Measurements from ENCODE around the gene PDCD2L. TPM values are rescaled to one million over a fixed set of nuclear protein-coding genes. Genes with fewer than 3 reads are reported as not detected.
"Not testable (repeated sequence)": the region's sequence is repeated elsewhere in the genome, so short reads cannot be mapped to it uniquely, and the experiment has no call there.

The PDCD2L gene
- total RNA-seq, 1 donor from 2014 or later = 50.8 TPM

DNA sequence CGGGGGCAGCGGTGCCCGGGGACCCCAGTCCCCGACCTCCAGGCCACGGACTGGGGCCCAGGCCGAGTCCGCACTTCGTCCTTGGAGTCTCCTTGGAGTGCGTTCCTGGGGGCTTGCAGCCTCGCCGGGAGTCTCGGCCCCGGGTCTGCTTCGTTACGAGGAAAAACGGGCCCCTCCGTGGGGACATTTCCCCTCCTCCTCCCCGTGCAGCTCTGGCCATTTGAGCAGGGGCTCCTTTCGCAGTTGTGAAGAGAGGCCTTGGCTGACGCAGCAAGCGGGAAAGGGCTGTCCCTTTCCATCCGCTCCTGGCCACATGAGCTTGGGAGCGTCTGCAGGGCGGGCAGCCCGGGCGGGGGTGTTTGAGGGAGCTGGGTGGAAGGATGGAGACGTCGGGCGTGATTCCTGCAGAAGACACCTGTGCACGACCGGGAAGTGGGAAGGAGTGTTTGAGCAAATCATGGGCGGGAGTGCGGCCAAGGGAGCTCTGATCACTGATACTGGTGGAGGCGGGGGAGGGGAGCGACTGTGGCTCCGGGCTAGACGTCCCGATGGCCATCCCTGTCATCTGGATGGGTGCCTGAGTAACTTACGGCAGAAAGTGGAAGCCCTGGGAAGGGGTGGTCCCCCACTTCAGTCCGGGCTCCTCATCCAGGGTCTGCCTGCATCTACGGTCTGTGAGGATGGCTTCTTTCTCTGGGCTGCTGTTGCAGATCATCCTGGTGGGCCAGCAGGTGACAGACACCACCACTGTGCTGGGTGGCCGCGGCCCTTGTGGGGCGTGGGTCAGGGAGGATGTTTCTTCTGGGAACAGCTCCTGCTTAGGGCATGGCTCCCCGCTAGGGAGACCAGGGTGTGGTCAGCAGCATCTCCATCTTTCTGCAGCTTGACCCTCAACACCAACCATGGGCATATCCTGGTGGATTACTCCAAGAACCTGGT is 38.5 kb upstream of the PDCD2L start:
- Mint-ChIP-seq H3K36me3 (ENCODE audit: low read depth) (peaks cover 51% of the 10 kb centered on the region), H3K9me3 (no peaks in the 10 kb centered on the region), H3K27me3 (no peaks in the 10 kb centered on the region), H3K4me1 (peaks cover 58% of the 10 kb centered on the region), H3K27ac (peak overlapping the region; percentile 96), H3K4me3 (peak overlapping the region; percentile 100)
- intact Hi-C loops (cut with micrococcal nuclease) = loop anchor here (2.0 kb wide), 1 partner anchor 63 kb away; the partner anchor contains the start of gene UBA2
- DNase-seq = peak; percentile 72

DNA sequence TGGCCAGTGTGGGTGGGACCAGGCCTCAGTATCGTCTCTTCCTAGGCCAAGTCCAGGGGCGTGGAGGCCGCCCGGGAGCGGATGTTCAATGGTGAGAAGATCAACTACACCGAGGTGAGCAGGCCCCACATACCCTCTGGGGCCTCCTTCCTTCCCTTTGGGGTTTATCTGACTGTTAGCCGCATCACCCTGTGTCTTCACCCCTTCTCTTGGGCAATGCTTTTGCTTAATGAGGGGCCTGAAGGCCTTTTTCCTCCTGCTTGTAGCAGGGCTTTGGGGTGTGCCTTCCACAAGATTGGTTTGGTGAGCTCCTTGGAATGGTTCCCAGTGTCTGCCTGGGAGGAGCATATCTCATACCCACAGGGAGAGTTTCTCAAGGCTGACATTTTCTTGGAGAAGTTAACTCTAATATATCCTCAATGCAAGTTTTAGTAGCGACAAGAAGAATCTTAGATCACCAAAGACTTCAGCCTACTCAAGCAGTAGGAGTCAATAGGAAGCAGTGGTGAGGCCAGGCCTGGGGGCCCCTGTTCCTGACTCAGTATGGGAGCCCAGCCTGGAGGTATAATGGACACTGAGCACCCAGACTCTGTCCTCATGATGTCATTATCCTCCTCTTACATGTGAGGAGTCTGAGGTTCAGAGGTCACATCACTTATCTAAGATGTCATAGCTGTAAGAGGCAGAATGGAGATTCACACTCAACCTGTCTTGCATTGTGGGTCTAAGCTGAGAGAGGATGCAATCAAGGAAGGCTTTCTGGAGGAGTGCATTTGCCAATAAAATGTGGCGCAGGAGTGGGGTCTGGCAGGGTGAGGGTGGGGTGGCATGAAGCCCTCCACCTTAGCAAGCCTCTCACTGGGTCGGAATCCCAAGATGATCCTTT is 37.2 kb upstream of the PDCD2L start:
- H3K27me3 Mint-ChIP-seq = no peaks in the 10 kb centered on the region
- peaks cover 64% of the 10 kb centered on the region for H3K4me1 Mint-ChIP-seq
- H3K36me3 Mint-ChIP-seq (ENCODE audit: low read depth) = peaks cover 62% of the 10 kb centered on the region
- H3K4me3 Mint-ChIP-seq = peak overlapping the region; percentile 100
- DNase-seq = no peak
- intact Hi-C loops (cut with micrococcal nuclease) = no loop called here
- no peaks in the 10 kb centered on the region for H3K9me3 Mint-ChIP-seq
- peak overlapping the region; percentile 96 for H3K27ac Mint-ChIP-seq

DNA sequence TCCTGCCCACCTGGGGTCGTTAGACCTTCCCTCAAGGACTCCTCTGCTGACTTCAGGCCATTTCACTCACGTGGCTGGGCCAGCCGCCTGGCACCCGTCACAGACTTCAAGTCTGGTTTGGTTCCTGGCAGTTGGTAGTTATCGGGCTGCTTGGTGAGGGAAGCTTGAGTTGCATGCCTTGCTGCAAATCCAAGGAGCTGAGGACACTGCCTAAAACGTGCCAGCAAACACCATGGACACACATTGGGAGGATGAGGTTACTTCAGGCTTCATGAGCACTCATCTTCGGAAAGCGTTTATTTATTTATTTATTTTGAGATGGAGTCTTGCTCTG is 36.6 kb upstream of the PDCD2L start:
- no peak for DNase-seq
- H3K27ac Mint-ChIP-seq = peak overlapping the region; percentile 62
- peaks cover 59% of the 10 kb centered on the region for H3K4me1 Mint-ChIP-seq
- H3K4me3 Mint-ChIP-seq = peak overlapping the region; percentile 100
- no peaks in the 10 kb centered on the region for H3K27me3 Mint-ChIP-seq
- H3K9me3 Mint-ChIP-seq = no peaks in the 10 kb centered on the region
- intact Hi-C loops (cut with micrococcal nuclease) = no loop called here
- H3K36me3 Mint-ChIP-seq (ENCODE audit: low read depth) = peaks cover 67% of the 10 kb centered on the region

- Mint-ChIP-seq H3K36me3 (ENCODE audit: low read depth) (peaks cover 67% of the 10 kb centered on the region), H3K4me3 (peak overlapping the region; percentile 100), H3K9me3 (no peaks in the 10 kb centered on the region), H3K27ac (peak overlapping the region; percentile 59), H3K27me3 (no peaks in the 10 kb centered on the region), H3K4me1 (peaks cover 51% of the 10 kb centered on the region)
- intact Hi-C loops (cut with micrococcal nuclease) = no loop called here
- DNase-seq = no peak
These were observed 35.9 kb upstream of the PDCD2L start for GRCh38 chr19:34368338-34368737.

GRCh38 chr19:34369166-34369565 is 35.0 kb upstream of the PDCD2L start:
- H3K9me3 Mint-ChIP-seq; intact Hi-C loops (cut with micrococcal nuclease); DNase-seq; H3K27ac Mint-ChIP-seq; H3K27me3 Mint-ChIP-seq: not testable (repeated sequence)
- Mint-ChIP-seq H3K4me1 (peaks cover 54% of the 10 kb centered on the region), H3K4me3 (peak overlapping the region; percentile 35), H3K36me3 (ENCODE audit: low read depth) (peaks cover 71% of the 10 kb centered on the region)

- H3K27ac Mint-ChIP-seq = peak overlapping the region; percentile 7
- peaks cover 52% of the 10 kb centered on the region for H3K4me1 Mint-ChIP-seq
- peaks cover 76% of the 10 kb centered on the region for H3K36me3 Mint-ChIP-seq (ENCODE audit: low read depth)
- no peak for DNase-seq
- intact Hi-C loops (cut with micrococcal nuclease) = no loop called here
- no peaks in the 10 kb centered on the region for H3K9me3 Mint-ChIP-seq
- H3K4me3 Mint-ChIP-seq = peak overlapping the region; percentile 10
- H3K27me3 Mint-ChIP-seq = no peaks in the 10 kb centered on the region
These were observed 34.1 kb upstream of the PDCD2L start for GRCh38 chr19:34370117-34370516.

DNA sequence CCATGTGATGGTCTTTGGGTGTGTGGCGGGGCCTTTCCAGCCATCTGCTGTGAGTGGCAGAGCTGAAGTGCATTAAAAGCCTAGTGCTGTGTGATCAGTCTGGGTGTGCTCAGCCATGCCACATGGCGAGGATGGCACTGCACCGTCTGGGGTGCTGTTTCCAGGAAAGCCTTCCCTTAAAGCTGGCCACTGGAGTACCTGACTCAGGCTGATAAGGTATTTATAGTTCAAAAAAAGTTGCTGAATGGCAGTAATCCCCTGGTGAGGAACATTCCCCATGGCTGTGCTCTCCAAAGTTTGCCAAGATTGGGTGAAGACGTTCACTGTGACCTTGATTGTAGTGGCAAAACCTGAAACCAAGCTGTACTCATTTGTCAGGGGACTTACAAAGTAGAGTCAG is 33.2 kb upstream of the PDCD2L start:
- Mint-ChIP-seq H3K4me3 (peak overlapping the region; percentile 10), H3K27me3 (no peaks in the 10 kb centered on the region), H3K27ac (peak overlapping the region; percentile 7), H3K36me3 (ENCODE audit: low read depth) (peaks cover 79% of the 10 kb centered on the region), H3K4me1 (peaks cover 53% of the 10 kb centered on the region), H3K9me3 (no peaks in the 10 kb centered on the region)
- intact Hi-C loops (cut with micrococcal nuclease) = no loop called here
- DNase-seq = no peak

GRCh38 chr19:34373601-34374288 is 30.5 kb upstream of the PDCD2L start:
- peak overlapping the region; percentile 70 for H3K27ac Mint-ChIP-seq
- H3K4me3 Mint-ChIP-seq = peak overlapping the region; percentile 1
- peaks cover 29% of the 10 kb centered on the region for H3K4me1 Mint-ChIP-seq
- no peaks in the 10 kb centered on the region for H3K9me3 Mint-ChIP-seq
- H3K27me3 Mint-ChIP-seq = no peaks in the 10 kb centered on the region
- intact Hi-C loops (cut with micrococcal nuclease) = no loop called here
- DNase-seq = no peak
- peaks cover 67% of the 10 kb centered on the region for H3K36me3 Mint-ChIP-seq (ENCODE audit: low read depth)

DNA sequence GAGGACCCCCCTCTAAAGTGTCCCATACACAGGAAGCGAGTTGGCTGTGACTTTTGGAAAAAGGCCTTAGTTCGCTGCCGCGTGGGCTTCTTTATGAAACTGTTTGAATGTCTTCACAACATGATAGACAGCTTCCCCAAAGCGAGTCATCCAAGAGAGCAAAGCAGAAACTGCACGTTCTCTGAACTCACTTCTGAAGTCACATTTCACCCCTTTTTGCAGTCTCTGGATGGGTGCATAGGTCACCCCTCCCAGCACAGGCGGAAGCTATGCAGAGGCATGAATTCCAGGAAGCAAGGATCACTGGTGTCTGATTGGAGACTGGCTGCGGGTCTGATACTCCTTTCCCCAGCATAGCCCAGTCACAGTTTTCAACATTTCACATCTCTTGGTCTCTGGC is 28.6 kb upstream of the PDCD2L start:
- Mint-ChIP-seq H3K4me1 (peaks cover 20% of the 10 kb centered on the region), H3K27me3 (no peaks in the 10 kb centered on the region), H3K36me3 (ENCODE audit: low read depth) (peaks cover 64% of the 10 kb centered on the region), H3K27ac (peak overlapping the region; percentile 71), H3K9me3 (no peaks in the 10 kb centered on the region), H3K4me3 (no peak overlapping the region)
- intact Hi-C loops (cut with micrococcal nuclease) = no loop called here
- no peak for DNase-seq

DNA sequence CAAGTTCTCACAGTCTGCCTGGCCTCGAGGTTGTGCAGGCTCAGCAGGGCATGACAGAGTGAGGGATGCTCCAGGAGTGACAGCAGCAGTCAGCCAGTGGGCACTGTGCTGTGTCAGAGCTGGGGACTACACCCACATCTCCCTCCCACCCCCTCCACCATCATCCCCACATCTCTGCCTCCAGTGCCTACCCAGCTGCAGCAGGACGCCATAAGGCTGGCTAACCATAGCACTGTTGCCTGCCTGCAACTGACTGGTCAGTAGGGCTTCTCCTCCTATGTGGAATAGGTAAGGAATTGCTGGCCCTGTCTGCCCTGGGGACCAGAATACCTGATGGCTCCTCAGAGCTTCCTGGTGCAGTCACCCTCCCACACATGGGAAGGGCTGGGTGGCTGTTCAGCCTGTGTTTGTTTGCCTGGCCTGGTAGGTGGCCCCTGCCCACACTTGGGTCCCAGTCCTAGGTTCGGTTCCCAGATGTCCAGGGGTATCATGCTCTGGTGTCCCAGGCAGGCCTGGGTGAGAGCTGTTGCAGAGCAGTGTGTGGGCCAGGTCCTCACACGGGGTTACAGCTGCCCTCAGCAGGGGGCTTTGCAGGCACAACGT is 23.5 kb upstream of the PDCD2L start:
- intact Hi-C loops (cut with micrococcal nuclease) = no loop called here
- Mint-ChIP-seq H3K4me3 (no peak overlapping the region), H3K9me3 (no peaks in the 10 kb centered on the region), H3K27me3 (no peaks in the 10 kb centered on the region), H3K36me3 (ENCODE audit: low read depth) (peaks cover 75% of the 10 kb centered on the region), H3K27ac (no peak overlapping the region), H3K4me1 (peaks cover 14% of the 10 kb centered on the region)
- DNase-seq = no peak

- H3K9me3 Mint-ChIP-seq = no peaks in the 10 kb centered on the region
- H3K27ac Mint-ChIP-seq = no peak overlapping the region
- peaks cover 16% of the 10 kb centered on the region for H3K4me1 Mint-ChIP-seq
- intact Hi-C loops (cut with micrococcal nuclease) = no loop called here
- no peak for DNase-seq
- no peaks in the 10 kb centered on the region for H3K27me3 Mint-ChIP-seq
- no peak overlapping the region for H3K4me3 Mint-ChIP-seq
- peaks cover 79% of the 10 kb centered on the region for H3K36me3 Mint-ChIP-seq (ENCODE audit: low read depth)
These were observed 22.6 kb upstream of the PDCD2L start for GRCh38 chr19:34381399-34382251.

DNA sequence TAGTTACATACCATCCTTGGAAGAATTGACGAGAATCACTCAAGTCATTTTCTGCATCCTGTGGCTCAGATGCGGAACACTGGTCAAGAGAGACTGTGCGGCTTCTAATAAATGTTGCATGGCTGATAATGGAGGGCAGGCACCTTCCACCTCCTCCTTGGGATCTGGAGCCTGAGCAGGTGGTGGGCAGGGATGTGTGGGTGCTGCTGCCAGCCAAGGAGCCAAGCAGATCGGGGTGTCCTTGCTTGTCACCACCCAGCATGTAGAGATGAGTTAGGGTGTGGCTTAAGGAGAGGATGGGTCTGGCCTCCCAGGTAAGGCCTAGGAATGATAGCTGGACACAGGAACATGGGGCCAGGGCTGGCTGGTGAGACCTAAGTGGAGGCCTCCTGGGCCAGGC is 21.7 kb upstream of the PDCD2L start:
- Mint-ChIP-seq H3K36me3 (ENCODE audit: low read depth) (peaks cover 79% of the 10 kb centered on the region), H3K4me3 (no peak overlapping the region), H3K4me1 (peaks cover 16% of the 10 kb centered on the region), H3K9me3 (no peaks in the 10 kb centered on the region), H3K27me3 (no peaks in the 10 kb centered on the region), H3K27ac (no peak overlapping the region)
- DNase-seq = no peak
- intact Hi-C loops (cut with micrococcal nuclease) = no loop called here

DNA sequence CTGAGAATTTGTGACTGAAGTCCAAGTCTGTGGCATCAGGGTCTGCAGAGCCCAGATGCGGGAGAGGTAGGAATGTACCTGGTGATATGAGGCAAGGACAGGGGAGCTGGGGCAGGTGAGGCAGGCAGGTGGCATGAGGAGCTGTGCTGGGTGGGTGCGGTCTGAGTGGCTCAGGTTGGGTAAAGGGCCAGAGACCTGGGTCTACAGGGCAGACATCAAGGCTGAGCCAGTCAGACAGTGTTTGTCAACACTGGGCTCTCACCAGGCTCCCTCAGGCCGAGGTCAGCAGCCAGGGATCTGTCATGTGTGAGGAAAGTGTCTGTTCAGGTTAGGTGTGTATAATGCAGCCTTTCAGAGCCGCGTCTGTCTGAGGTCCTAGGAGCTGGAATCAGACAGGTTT is 20.6 kb upstream of the PDCD2L start:
- H3K4me1 Mint-ChIP-seq = peaks cover 16% of the 10 kb centered on the region
- no peak overlapping the region for H3K27ac Mint-ChIP-seq
- no peaks in the 10 kb centered on the region for H3K9me3 Mint-ChIP-seq
- H3K27me3 Mint-ChIP-seq = no peaks in the 10 kb centered on the region
- H3K36me3 Mint-ChIP-seq (ENCODE audit: low read depth) = peaks cover 77% of the 10 kb centered on the region
- no peak overlapping the region for H3K4me3 Mint-ChIP-seq
- no peak for DNase-seq
- intact Hi-C loops (cut with micrococcal nuclease) = no loop called here

All from activated CD4-positive, alpha-beta T cell treated with anti-CD3 and anti-CD28 coated beads, Interleukin-2, amount 10 ng/mL, durations not matched to agents 24 days and 14 days (primary cell).